ENCODE results near the gene CD81. TPM values are rescaled to one million over a fixed set of nuclear protein-coding genes. Genes with fewer than 3 reads are reported as not detected.

Gene CD81
- total RNA-seq, 3 donors from 2014 or later, result 311 to 770 (median 330) TPM

GRCh38 chr11:2366276-2366675 lies 10.8 kb upstream of the CD81 start:
- no peaks in the 10 kb centered on the region for H3K9me3 ChIP-seq
- no peaks in the 10 kb centered on the region for H3K4me1 ChIP-seq
- peak overlapping the region in 2 of 3 donors; percentile 10 to 49 for H3K4me3 ChIP-seq
- peak in 1 of 2 donors; percentile 72 for DNase-seq (ENCODE audit: low spot score in 2 of 2)
- no peaks in the 10 kb centered on the region for H3K27me3 ChIP-seq
- intact Hi-C loops (cut with DNase I; ENCODE audit: low total_unique reads), result no loop called here
- no peaks in the 10 kb centered on the region for H3K36me3 ChIP-seq
- TF ChIP-seq CTCF (IDR thresholded peaks at IDR 0.05), result no peak
- no peak for TF ChIP-seq POLR2A (IDR thresholded peaks at IDR 0.05)
- no peak for TF ChIP-seq POLR2AphosphoS5 (IDR thresholded peaks at IDR 0.05)
- H3K27ac ChIP-seq, result peak overlapping the region; percentile 68 to 77

GRCh38 chr11:2366733-2367132 lies 10.4 kb upstream of the CD81 start:
- Histone ChIP-seq H3K27me3 (no peaks in the 10 kb centered on the region), H3K9me3 (no peaks in the 10 kb centered on the region), H3K36me3 (no peaks in the 10 kb centered on the region), H3K4me3 (peak overlapping the region in 1 of 3 donors; percentile 10), H3K4me1 (no peaks in the 10 kb centered on the region), H3K27ac (peak overlapping the region in 1 of 2 donors; percentile 19)
- TF ChIP-seq POLR2AphosphoS5 (IDR thresholded peaks at IDR 0.05) (no peak), CTCF (IDR thresholded peaks at IDR 0.05) (no peak), POLR2A (IDR thresholded peaks at IDR 0.05) (no peak)
- DNase-seq (ENCODE audit: low spot score in 2 of 2), result no peak
- intact Hi-C loops (cut with DNase I; ENCODE audit: low total_unique reads), result no loop called here

GRCh38 chr11:2367266-2368160 lies 9.6 kb upstream of the CD81 start:
- intact Hi-C loops (cut with DNase I; ENCODE audit: low total_unique reads), result no loop called here
- DNase-seq (ENCODE audit: low spot score in 2 of 2), result no peak
- TF ChIP-seq CTCF (IDR thresholded peaks at IDR 0.05) (no peak), POLR2AphosphoS5 (IDR thresholded peaks at IDR 0.05) (no peak), POLR2A (IDR thresholded peaks at IDR 0.05) (no peak)
- Histone ChIP-seq H3K27me3 (no peaks in the 10 kb centered on the region), H3K4me1 (no peaks in the 10 kb centered on the region), H3K27ac (no peak overlapping the region), H3K9me3 (no peaks in the 10 kb centered on the region), H3K36me3 (no peaks in the 10 kb centered on the region), H3K4me3 (no peak overlapping the region)

GRCh38 chr11:2368178-2368850 lies 8.8 kb upstream of the CD81 start:
- Histone ChIP-seq H3K4me3 (no peak overlapping the region), H3K9me3 (no peaks in the 10 kb centered on the region), H3K27ac (no peak overlapping the region), H3K27me3 (no peaks in the 10 kb centered on the region), H3K36me3 (no peaks in the 10 kb centered on the region), H3K4me1 (no peaks in the 10 kb centered on the region)
- no peak for DNase-seq (ENCODE audit: low spot score in 2 of 2)
- TF ChIP-seq POLR2AphosphoS5 (IDR thresholded peaks at IDR 0.05) (no peak), CTCF (IDR thresholded peaks at IDR 0.05) (no peak), POLR2A (IDR thresholded peaks at IDR 0.05) (no peak)
- intact Hi-C loops (cut with DNase I; ENCODE audit: low total_unique reads), result no loop called here

- intact Hi-C loops (cut with DNase I; ENCODE audit: low total_unique reads), result no loop called here
- DNase-seq (ENCODE audit: low spot score in 2 of 2), result no peak
- Histone ChIP-seq H3K4me3 (no peak overlapping the region), H3K9me3 (no peaks in the 10 kb centered on the region), H3K4me1 (no peaks in the 10 kb centered on the region), H3K27ac (no peak overlapping the region), H3K36me3 (no peaks in the 10 kb centered on the region), H3K27me3 (no peaks in the 10 kb centered on the region)
- TF ChIP-seq POLR2A (IDR thresholded peaks at IDR 0.05) (no peak), CTCF (IDR thresholded peaks at IDR 0.05) (no peak), POLR2AphosphoS5 (IDR thresholded peaks at IDR 0.05) (no peak)
Observed at GRCh38 chr11:2368851-2369180, 8.3 kb upstream of the CD81 start.
